UCSD-AML1 (cell line): Measurements from ENCODE around the gene ZCCHC7.
"Not testable (repeated sequence)": the region's sequence is repeated elsewhere in the genome, so short reads cannot be mapped to it uniquely, and the experiment has no call there.

ENCODE experiments used
- DNase-seq: peaks from one replicate; lab custom pipeline; 2025; ENCODE audit not compliant: unreplicated experiment; lab: John Stamatoyannopoulos, UW

Gene ZCCHC7

DNA sequence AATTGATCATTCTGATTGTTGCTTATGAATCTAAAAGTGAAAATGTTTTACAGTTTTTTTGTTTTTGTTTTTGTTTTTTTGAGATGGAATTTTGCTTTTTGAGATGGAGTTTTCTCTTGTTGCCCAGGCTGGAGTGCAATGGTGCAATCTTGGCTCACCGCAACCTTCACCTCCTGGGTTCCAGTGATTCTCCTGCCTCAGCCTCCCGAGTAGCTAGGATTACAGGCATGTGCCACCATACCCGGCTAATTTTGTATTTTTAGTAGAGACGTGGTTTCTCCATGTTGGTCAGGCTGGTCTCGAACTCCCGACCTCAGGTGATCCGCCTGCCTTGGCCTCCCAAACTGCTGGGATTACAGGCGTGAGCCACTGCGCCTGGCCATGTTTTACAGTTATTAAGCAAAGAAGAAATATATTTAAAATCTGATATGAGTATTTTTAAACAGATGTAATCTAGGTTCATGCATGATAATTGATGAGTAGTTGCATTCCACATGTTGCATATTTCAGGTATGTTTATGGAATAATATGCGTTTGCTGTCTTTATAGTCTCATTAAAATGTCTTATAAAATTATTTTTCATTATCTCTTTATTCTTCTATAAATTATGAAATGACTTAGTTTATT lies 171.4 kb downstream of the ZCCHC7 start:
- DNase-seq: not testable (repeated sequence)

DNA sequence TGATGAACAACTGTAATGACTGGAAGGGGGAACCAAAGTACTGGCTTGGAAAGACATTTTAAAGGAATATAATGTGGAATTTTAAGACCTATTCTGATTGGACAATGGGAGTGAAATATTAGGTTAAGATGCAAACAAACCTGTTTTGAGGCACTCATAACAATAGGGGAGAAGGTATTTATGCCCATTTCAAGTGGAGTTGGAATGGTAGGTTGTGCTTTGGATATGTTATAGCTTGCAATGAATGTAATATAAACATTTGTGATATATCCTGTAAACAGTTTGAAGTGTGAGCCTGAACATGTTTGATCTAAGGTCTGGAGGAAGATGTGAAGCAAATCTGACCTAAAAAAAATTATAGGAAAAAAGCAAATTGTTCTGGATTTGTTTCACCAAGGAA lies 172.5 kb downstream of the ZCCHC7 start:
- no peak for DNase-seq

DNA sequence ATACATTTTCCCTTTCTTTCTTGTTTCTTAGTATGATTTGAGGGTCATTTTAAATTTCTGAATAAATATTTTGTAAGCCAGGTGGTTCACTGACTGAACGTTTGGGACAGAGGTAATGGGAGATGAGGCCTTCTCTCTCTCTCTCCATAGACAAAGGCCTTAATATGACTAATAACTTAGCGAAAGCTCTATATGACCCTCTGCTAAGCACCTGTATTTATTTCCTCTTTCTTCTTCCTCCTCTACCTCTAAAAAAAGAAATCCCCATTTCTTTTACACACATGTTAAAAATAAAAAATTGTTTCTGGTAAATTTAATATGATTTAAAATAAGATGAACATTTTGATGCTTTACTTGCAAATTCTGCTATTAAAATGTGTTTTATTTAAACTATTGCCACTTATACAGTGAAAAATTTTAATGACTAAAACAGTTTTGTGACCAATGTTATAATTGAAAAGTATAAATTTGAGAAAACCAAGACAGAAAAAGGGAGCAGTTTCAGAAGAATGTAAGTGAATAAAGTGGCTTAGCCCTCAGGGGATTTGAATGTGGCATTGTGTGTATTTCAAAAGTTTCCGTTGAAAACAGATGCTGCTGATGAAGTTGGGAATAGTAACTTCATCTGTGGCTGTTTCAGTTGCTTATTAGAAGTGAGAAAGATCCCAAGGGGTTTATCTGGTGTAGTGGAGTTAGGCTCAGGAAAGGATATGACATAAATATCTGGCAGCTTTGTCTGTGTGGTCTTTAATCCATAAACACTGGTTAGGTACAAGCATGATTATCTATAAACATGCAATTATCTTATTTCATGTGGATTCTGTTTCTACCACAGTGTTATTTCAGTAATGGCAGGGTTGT lies 173.5 kb downstream of the ZCCHC7 start:
- DNase-seq: no peak

DNA sequence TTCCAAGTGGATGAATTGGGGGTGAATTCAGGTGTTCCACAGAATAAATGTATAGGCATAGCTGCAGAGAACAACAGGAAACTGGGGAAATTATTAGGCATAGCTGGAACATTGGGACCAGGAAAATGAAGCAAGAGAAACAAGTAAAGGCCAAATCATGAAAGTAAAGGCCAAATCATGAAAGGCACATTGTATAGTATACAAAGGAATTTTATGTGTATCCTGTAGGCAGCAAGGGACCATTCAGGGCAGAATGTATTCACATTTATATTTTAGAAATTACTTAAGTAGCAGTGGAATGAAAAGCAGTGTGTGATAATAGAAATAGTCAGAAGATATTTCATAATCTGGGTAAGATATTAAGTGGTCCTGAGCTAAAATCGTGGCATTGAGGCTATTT lies 174.8 kb downstream of the ZCCHC7 start:
- no peak for DNase-seq

DNA sequence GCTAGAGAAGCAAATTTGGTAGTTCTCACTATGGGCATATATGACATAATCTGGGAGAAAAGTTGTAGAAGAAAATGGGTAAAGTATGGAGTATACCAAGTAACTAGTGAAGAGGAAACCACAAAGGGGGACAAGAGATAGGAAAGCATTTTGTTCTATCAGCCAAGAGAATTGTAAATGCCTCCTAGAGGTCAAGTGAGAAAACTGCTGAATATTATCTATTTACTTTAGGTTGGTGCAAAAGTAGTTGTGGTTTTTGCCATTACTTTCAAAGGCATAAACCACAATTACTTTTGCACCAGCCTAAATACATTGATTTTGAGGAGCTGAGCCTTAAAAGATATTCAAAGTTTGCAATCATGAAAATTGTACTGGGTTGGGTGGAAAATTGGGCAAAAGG lies 175.4 kb downstream of the ZCCHC7 start:
- no peak for DNase-seq

DNA sequence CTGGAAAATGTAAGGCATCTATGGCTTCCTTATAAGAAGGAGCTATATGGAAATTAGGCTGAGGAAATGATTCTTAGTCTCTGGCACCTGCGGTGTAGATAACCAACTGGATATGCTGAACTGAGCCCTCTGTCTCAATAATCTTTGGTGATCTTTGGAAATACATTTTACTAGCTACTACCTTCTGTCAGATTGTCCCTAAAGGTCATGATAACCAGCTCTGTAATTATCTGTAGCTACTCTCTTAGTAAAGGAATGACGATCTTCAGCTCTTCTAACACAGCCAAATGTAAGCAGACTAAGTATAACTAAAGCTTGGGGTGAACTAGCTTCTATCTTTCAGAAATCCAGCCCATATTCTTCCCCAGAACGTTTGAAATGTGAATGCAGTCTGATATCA lies 177.2 kb downstream of the ZCCHC7 start:
- DNase-seq: no peak

DNA sequence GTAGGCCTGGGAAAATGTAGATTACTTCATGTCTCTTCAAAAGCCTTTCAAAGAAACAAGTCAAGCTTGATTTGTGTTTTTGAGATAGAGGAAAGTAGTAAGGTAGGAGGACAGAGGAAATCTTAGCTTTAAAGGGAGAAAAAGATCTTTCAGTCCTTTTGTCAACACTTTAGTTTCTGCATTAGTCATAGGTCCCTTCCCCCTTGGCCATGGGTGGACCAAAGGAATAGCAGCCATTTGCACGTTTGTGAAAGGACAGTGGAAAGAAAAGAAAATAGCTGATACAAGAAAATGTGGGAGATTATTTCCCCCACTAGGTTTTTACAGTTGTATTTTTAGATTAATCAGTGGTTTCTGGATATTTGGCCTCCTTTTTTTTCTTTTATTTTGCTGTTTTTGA lies 180.2 kb downstream of the ZCCHC7 start:
- no peak for DNase-seq

DNA sequence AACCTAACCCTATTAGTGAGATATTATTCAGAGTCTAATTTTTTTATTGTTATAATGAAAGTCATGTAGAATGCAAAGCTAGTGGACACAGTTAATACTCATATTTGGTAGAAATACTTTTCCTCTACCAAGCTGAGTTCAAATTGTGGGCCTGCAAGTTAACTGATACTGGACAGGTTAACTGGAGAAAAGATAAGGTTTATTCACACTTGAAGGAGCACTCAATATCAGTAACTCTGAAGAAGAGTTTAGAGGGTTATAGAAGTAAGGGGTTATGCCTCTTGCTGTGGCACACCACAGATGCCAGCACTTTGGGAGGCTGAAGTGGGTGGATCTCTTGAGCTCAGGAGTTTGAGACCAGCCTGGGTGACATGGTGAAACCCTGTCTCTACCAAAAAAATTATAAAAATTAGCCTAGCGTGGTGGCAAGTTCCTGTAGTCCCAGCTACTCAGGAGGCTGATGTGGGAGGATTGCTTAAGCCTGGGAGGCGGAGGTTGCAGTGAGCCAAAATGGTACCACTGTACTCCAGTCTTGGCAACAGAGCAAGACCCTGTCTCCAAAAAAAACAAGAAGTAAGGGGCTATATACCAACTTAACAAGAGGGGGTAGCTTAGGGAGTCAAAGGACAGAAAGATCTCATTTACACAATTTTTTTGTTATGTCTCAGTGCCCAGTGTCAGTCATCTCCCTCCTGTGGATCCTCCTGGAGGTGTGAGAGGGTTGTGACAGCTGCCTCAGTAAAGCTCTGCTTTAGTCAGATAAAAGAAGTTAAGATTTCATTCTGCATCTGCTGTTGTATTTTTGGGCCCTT lies 180.9 kb downstream of the ZCCHC7 start:
- no peak for DNase-seq

DNA sequence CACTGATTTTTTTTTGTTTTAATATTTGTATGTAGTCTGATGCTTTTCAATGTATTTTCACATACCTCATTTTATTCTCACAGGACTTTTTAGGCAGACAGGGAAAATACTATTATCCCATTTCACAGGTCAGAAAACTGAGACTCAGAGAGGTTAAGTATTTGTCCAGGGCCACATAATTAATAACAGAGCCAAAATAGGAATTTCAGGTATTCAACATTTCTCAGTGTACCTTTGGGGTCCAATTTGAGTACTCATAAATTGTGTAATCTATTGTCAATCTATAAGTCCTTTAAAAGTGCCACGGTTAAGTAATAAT lies 181.4 kb downstream of the ZCCHC7 start:
- DNase-seq: no peak

DNA sequence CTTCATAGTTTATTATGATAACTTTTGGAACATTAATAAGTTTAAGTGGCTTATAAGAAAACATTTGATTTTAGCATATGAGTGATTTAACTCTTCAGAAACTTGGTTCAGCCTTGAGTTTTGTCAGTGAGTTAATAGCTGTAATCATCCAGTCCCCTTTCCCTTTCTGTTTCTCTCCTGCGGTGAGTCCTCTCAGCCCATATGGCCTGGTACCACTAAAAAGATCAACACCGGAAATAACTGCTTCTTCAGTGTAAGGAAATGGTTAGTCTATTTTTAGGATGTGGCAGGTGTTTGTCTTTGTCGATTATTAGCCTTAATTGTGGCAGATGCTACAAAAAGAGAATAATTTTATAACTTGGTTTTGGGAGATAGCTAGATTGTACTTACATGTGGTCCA lies 181.9 kb downstream of the ZCCHC7 start:
- DNase-seq: no peak

DNA sequence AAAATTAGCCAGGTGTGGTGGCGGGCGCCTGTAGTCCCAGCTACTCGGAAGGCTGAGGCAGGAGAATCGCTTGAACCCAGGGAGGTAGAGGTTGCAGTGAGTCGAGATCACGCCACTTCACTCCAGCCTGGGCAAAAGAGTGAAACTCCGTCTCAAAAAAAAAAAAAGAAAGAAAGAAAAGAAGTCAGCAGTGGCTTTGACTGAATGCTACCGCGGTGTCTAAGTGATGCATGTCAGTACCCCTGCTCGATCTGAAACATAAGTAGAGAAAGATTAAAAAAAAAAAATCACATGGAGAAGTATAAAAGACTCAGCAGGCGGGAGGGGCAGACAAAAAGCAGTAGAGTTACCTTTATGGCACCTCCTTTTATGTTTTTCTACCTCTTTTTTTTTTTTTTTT lies 182.9 kb downstream of the ZCCHC7 start:
- not testable (repeated sequence) for DNase-seq

DNA sequence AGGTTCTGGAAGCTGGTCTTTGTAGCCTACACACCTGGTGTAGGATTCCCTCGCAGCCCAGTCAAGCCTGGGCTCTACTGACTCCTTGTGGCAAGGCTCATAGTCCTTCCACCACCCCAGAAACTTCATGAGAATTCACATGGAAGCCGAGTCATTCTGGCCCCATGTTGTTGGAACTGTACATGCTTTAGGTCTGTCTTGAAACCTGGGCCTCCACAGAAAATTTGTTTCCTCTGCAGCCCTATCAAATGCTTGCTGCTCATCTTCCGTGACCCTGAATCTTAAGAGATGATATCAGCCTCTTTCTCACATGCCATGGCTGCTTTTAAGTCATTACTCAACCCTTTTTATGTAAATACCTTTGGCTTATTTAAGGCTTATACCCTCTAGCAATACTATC lies 188.8 kb downstream of the ZCCHC7 start:
- peak; percentile 13 for DNase-seq

DNA sequence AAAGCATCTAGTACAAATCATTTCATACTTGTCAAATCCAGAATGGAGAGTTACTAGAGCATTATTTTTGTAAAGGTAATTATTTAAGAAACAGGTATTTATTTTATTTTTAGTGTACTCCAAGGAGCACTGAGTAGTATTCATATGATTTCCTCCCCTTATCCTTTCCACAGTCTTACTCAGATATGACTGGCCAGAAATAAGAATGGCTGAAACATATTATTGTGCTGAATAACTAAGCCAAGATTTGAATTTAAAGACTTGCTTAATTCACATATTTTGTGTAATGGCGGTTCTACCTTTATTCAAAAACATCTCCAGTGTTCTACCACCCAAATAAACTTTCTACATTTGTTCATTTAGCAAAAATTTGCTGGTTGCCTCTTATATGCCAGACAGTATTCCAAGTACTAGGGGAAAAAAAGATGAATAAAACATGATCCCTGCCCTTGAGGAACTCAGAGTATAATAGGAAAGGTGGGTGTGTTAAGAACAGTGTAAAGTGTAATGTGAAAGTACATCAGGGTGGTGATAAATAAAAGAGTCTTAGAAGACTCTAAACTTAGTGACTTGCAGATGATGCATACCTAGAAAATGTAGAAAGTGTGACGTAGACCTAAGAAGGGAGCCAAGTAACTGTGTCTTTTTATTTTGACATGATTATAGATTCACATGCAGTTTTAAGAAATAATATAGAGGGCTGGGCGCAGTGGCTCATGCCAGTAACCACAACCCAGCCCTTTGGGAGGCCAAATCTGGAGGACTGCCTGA lies 191.7 kb downstream of the ZCCHC7 start:
- no peak for DNase-seq

DNA sequence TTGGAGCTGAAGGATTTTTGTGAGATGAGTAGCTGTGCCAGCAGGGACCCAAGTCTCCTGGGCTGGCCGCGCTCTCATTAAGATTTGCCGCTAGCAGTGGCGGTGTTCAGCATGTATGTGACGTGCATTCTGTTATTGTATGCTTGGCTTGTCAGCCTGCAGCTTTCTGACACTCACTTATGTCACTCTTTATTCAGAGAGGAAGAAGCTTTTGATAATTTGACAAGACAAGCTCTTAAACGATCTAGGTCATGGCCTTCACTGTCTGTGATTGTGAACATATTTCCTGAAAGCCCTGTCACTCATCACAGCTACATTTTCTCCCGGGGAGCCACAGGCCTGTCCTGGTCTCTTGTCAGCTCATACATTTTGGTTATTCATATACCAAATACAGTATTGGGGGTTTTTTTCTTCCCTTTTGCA lies 203.9 kb downstream of the ZCCHC7 start:
- DNase-seq: no peak

DNA sequence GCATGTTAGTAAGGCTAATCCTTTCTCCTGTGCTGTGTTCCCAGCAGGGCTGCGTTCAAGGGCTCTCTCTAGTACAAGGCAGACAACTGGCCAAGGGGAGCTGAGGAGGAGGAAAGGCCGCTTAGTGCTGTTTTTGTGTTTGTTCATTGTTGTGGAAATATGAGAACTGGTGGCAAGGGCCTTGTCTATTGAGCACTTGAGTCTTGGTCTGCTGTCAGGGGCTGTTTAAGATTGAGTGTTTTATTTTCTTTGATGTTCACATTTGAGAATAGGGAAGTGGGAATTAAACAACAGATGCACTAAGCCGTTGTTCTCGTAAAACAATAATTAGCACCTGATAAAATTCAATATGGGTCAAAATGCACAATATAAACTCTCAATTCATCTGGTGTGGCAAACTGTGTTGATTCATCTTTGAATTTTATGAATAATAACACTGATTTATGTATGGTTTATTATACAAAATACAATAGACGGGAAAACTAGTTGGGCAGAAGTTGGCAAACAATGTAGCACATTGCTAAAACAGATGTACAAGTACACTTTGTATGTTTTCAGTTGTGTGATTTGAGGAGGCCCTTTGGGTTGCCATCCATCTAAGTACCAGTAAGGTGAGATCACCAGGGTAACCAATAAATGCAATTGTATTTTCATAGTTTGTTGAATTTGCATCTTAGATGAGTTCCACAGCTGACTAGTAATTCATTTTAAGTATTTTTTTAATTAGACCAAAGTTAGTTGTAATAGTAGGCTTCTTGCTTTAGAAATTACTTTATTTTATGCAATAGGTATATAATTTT lies 204.5 kb downstream of the ZCCHC7 start:
- no peak for DNase-seq

DNA sequence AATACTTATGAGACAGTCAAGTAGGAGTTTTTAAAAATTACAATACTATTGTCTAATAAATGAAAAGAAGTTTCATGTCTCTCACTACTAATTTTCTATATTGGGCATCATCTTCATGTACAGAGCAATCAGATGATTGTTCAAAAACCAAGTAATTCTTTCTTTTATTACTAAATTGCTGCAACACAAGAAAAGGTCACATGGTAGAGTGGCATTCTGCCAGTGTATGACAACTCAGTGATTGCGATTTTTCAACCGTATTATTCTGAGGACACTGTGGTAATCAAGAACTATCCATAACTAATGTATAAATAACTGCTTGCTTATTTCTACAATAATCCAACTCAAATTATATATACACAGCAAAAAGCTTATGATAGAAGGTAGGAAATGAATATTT lies 205.4 kb downstream of the ZCCHC7 start:
- no peak for DNase-seq

DNA sequence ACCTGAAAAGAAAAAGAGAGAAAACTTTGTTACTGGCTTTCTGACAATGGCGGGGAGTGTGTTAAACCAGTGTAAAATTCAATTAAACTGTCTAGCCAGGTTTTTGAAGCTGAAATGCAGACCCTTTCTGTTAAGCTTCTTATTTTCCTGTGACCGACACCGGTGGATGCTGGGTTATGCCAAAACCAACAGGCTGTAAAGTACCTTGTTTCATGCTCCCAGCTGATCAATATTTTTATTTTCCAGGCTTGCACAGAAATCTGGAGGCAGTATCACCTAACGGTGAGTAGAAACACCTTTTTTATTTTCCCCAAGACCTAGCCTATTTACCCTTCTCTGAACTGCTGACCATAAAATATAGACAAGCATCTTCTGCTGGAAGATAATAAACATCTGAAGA lies 207.2 kb downstream of the ZCCHC7 start:
- no peak for DNase-seq

DNA sequence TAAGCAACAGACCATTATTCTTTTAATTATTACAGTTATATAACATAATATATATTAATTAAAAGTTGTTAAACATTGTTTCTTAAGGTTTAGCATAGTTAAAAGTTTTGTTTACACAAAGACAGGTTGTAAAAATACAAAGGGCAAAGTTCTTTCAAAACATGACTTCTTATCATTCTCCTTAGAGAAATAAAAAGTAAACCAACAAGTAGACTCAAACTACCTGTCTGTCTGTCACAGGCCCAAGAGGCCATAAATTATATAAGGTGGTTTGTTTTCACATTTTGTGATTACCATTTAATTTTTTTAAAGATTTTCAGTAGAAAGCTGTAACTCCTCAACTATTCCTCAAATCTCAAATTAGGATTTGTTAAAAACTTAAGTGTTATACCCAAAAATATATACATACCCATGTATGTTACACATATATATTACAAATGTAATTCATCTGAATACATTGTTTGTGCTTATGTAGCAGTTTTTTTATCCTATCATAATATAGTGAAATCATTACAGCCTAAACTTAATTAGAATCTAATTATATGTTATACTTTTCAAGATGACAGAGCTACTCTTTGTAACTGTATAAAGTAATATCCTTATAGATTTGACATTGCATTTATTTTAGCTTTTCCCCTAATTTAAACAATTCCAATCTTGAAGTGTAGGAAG lies 208.3 kb downstream of the ZCCHC7 start:
- DNase-seq: no peak

DNA sequence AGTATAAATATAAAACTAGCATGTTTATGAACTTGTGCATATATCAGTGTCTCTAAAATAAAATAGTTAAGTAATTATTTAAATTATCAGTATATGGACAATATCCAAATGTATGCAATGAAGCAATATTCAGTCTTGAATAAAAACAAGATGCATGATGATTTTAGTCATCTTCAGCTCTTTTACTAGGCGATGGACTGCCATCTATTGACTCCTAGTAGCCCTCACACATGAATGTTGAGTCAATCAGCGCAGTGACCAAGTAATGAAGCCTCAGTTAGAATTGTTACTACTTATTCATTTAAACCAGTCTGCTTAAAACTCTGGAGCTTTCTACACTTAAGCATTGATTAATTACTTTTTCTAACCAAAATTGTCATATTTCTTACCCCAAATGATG lies 209.2 kb downstream of the ZCCHC7 start:
- no peak for DNase-seq

DNA sequence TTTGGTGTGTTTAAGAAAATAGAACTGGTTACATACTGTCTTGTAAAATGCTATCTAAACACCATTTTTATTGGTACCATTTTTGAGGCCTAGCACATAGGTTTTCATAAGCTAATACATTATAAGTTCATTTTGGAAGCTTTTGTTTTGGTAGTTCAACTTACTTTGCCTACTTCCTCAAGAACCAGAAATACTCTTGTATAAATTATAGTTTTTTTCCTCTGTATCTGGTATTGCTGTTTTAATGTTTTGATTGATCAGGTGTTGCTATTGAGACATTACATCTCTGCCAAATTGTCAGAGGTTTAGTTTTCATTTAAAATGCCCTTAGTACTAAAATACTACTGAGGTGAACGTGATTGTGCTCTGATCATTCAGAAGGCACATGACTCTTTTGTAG lies 211.5 kb downstream of the ZCCHC7 start:
- no peak for DNase-seq
